Measurements from ENCODE around the gene CELA3A.
"Not testable (repeated sequence)": the region's sequence is repeated elsewhere in the genome, so short reads cannot be mapped to it uniquely, and the experiment has no call there.

Gene CELA3A

GRCh38 chr1:22018583-22019559 lies 17.4 kb downstream of the CELA3A start:
- DNase-seq (ENCODE audit: low spot score): peak; percentile 88

GRCh38 chr1:22021061-22021460 lies 19.6 kb downstream of the CELA3A start:
- DNase-seq (ENCODE audit: low spot score): no peak

GRCh38 chr1:22024485-22025367 lies 23.3 kb downstream of the CELA3A start:
- DNase-seq (ENCODE audit: low spot score): peak; percentile 47

GRCh38 chr1:22025368-22026155 lies 24.1 kb downstream of the CELA3A start:
- peak; percentile 92 for DNase-seq (ENCODE audit: low spot score)

GRCh38 chr1:22026924-22027289 lies 25.4 kb downstream of the CELA3A start:
- DNase-seq (ENCODE audit: low spot score): no peak

- DNase-seq (ENCODE audit: low spot score): no peak
Observed at GRCh38 chr1:22030057-22030456, 28.6 kb downstream of the CELA3A start.

- no peak for DNase-seq (ENCODE audit: low spot score)
Observed at GRCh38 chr1:22030473-22030872, 29.0 kb downstream of the CELA3A start.

- no peak for DNase-seq (ENCODE audit: low spot score)
Observed at GRCh38 chr1:22031214-22031962, 29.9 kb downstream of the CELA3A start.

- not testable (repeated sequence) for DNase-seq (ENCODE audit: low spot score)
Observed at GRCh38 chr1:22034834-22035233, 33.4 kb downstream of the CELA3A start.

GRCh38 chr1:22037520-22037919 lies 36.1 kb downstream of the CELA3A start:
- DNase-seq (ENCODE audit: low spot score): no peak

- DNase-seq (ENCODE audit: low spot score): no peak
Observed at GRCh38 chr1:22038036-22038435, 36.6 kb downstream of the CELA3A start.

- no peak for DNase-seq (ENCODE audit: low spot score)
Observed at GRCh38 chr1:22039594-22040285, 38.3 kb downstream of the CELA3A start.

GRCh38 chr1:22040286-22040623 lies 38.8 kb downstream of the CELA3A start:
- DNase-seq (ENCODE audit: low spot score): no peak

- no peak for DNase-seq (ENCODE audit: low spot score)
Observed at GRCh38 chr1:22041505-22041904, 40.0 kb downstream of the CELA3A start.

GRCh38 chr1:22043198-22043769 lies 41.8 kb downstream of the CELA3A start:
- DNase-seq (ENCODE audit: low spot score): no peak

- DNase-seq (ENCODE audit: low spot score): no peak
Observed at GRCh38 chr1:22044690-22045420, 43.4 kb downstream of the CELA3A start.

GRCh38 chr1:22045604-22046228 lies 44.3 kb downstream of the CELA3A start:
- no peak for DNase-seq (ENCODE audit: low spot score)

GRCh38 chr1:22048351-22049192 lies 47.1 kb downstream of the CELA3A start:
- no peak for DNase-seq (ENCODE audit: low spot score)

Data from COLO829 (cell line).